OCI-LY1 (cell line): ENCODE results near the gene RALB.

Experiments used
- H2AFZ ChIP-seq: fragments of 200-600 bp; sonication (generic), shearing (Covaris generic); 2 replicates; pipeline ENCODE4 v1.6.0; 2014; ENCODE audit warnings: antibody characterized with exemption, mild to moderate bottlenecking, low read length
- H3F3A ChIP-seq: fragments of 200-600 bp; sonication (generic), shearing (Covaris generic); 2 replicates; pipeline ENCODE4 v1.6.0; 2014; ENCODE audit warnings: mild to moderate bottlenecking, antibody characterized with exemption, low read length, moderate library complexity; ENCODE audit not compliant: insufficient read depth
- H3K27ac ChIP-seq: fragments of 200-600 bp; sonication (generic); 2 replicates; pipeline ENCODE4 v1.5.1; 2014; ENCODE audit warnings: low read length, mixed run types, mild to moderate bottlenecking, low read depth; ENCODE audit not compliant: poor library complexity, severe bottlenecking
- H3K27me3 ChIP-seq: fragments of 200-600 bp; sonication (generic); 2 replicates; pipeline ENCODE4 v1.6.0; 2014; ENCODE audit warnings: antibody characterized with exemption, mild to moderate bottlenecking, low read length, moderate library complexity; ENCODE audit not compliant: insufficient read depth
- H3K36me3 ChIP-seq: fragments of 200-600 bp; sonication (generic); 2 replicates; pipeline ENCODE4 v1.6.1; 2014; ENCODE audit warnings: mild to moderate bottlenecking, antibody characterized with exemption, low read length, moderate library complexity, mixed read lengths; ENCODE audit not compliant: insufficient read depth
- H3K4me1 ChIP-seq: fragments of 200-600 bp; sonication (generic); 2 replicates; pipeline ENCODE4 v1.5.1; 2014; ENCODE audit warnings: mild to moderate bottlenecking, low read length, moderate library complexity; ENCODE audit not compliant: insufficient read depth, severe bottlenecking
- H3K4me2 ChIP-seq: fragments of 200-600 bp; sonication (generic), shearing (Covaris generic); 2 replicates; pipeline ENCODE4 v1.6.1; 2014; ENCODE audit warnings: low read length
- H3K4me3 ChIP-seq: fragments of 200-600 bp; sonication (generic); 2 replicates; pipeline ENCODE4 v1.5.1; 2014; ENCODE audit warnings: low read length, low read depth, mild to moderate bottlenecking, mixed read lengths; ENCODE audit not compliant: poor library complexity, severe bottlenecking
- H3K79me2 ChIP-seq: fragments of 200-600 bp; shearing (Covaris generic); 2 replicates; pipeline ENCODE4 v1.6.1; 2016; ENCODE audit warnings: mixed run types, low read length, mixed read lengths; ENCODE audit not compliant: insufficient read depth
- H3K9ac ChIP-seq: fragments of 200-600 bp; sonication (generic), shearing (Covaris generic); 2 replicates; pipeline ENCODE4 v1.6.1; 2014; ENCODE audit warnings: mild to moderate bottlenecking, low read length, mixed read lengths
- H3K9me2 ChIP-seq: fragments of 200-600 bp; sonication (generic), shearing (Covaris generic); 2 replicates; pipeline ENCODE4 v1.6.1; 2014; ENCODE audit warnings: low read depth, mild to moderate bottlenecking, low read length, mixed read lengths
- H3K9me3 ChIP-seq: fragments of 200-600 bp; shearing (Covaris generic); 2 replicates; pipeline ENCODE4 v1.6.1; 2014; ENCODE audit warnings: low read length, mixed read lengths
- H4K20me1 ChIP-seq: fragments of 200-600 bp; sonication (generic), shearing (Covaris generic); 2 replicates; pipeline ENCODE4 v1.6.0; 2016; ENCODE audit warnings: mild to moderate bottlenecking, low read length; ENCODE audit not compliant: insufficient read depth
- CTCF ChIP-seq: fragments of 200-600 bp; sonication (generic), shearing (Covaris generic); IDR thresholded peaks from 2 replicates; pipeline ENCODE4 v1.5.1; 2017; ENCODE audit warnings: mild to moderate bottlenecking, antibody characterized with exemption, low read length, moderate library complexity, mixed read lengths
- EZH2 ChIP-seq: fragments of 200-600 bp; sonication (generic), shearing (Covaris generic); IDR thresholded peaks from 2 replicates; pipeline ENCODE4 v1.8.0; 2017; ENCODE audit warnings: borderline replicate concordance, mixed run types, mild to moderate bottlenecking, antibody characterized with exemption, low read length, moderate library complexity, mixed read lengths

The RALB gene

DNA sequence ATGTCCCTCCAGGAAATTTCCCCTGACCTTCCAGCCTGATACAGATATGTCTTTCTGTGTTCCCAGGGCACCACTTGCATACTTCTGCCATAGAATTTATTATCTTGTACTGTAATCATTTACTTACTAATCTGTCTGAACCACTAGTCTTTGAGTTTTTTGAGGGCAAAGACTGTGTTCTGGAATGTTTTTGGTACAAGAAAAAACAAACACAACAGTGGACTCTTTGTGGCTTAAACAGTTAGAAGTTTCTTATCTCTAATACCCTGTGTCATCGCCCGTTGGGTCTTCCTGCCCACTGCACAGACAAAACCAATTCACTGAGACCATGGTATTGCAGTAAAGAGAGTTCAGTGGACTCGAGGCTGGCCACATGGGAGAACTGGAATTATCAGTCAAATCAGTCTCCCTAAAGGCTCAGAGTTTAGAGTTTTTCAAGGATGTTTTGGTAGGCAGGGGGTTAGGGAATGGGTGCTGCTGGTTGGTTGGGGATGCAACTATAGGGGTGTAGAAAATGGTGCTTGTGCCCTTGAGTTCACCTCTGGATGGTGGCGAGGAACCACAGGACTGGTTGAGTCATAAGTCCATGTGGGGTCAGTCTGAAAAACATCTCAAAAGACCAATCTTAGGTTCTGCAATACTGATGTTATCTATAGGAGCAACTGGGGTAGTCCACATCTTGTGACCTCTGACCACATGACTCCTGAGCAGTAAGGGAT, 20.3 kb downstream of the RALB start:
- TF ChIP-seq CTCF (no peak), EZH2 (no peak)
- H3K79me2 ChIP-seq, result no peaks in the 10 kb centered on the region
- H3K27me3 ChIP-seq, result no peaks in the 10 kb centered on the region
- H3K27ac ChIP-seq, result no peak overlapping the region
- H3K9me3 ChIP-seq, result no peaks in the 10 kb centered on the region
- no peak overlapping the region for H2AFZ ChIP-seq
- no peaks in the 10 kb centered on the region for H3K9me2 ChIP-seq
- H3K4me1 ChIP-seq, result no peaks in the 10 kb centered on the region
- no peak overlapping the region for H3K9ac ChIP-seq
- no peak overlapping the region for H3K4me2 ChIP-seq
- H3K36me3 ChIP-seq, result no peaks in the 10 kb centered on the region; the same call in 1 of the 2 replicates
- no peaks in the 10 kb centered on the region for H3F3A ChIP-seq
- no peaks in the 10 kb centered on the region for H4K20me1 ChIP-seq
- H3K4me3 ChIP-seq, result no peak overlapping the region

DNA sequence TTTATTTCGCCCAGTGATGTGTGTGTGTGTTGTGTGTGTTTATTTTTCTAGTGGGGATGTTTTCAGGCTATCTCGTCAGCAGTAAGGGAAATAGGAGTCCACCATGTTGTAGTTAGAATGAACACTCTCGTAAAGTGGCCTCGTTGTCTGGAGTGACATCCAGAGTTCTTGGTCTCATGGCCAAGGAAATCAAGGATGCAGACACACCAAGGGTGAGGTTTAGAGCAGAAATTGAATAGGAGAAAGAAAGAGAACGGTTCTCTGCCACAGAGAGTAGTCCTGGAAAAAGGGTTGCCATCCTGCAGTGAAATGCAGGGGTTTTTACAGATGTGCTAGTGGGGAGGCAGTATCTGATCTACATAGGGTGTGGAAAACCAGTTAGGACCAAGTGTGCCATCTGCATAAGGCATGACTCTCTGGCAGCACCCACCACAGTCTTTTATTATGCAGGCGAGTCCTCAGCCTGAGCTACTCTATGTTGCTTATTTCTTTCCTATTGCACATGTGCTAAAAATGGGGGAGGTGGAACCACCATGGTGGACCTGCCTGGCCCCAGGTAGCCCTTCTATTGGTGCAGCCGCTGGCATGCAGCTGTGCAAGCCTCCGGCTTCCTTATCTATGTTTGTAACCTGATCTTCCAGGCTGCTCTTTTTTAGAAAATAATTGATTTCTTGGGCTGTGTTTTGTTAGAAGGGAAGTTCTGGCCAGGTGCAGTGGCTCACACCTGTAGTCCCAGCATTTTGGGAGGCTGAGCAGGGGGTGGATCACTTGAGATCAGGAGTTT, 23.2 kb downstream of the RALB start:
- Histone ChIP-seq H3K9me2 (no peaks in the 10 kb centered on the region), H3K36me3 (no peaks in the 10 kb centered on the region), H3K27me3 (no peaks in the 10 kb centered on the region), H3F3A (no peaks in the 10 kb centered on the region), H3K4me3 (no peak overlapping the region), H3K4me2 (no peak overlapping the region), H3K9me3 (no peaks in the 10 kb centered on the region), H3K79me2 (no peaks in the 10 kb centered on the region), H4K20me1 (no peaks in the 10 kb centered on the region), H3K4me1 (no peaks in the 10 kb centered on the region), H3K27ac (no peak overlapping the region), H2AFZ (no peak overlapping the region), H3K9ac (no peak overlapping the region)
- TF ChIP-seq CTCF (no peak), EZH2 (no peak)

- Histone ChIP-seq H3K79me2 (no peaks in the 10 kb centered on the region), H3K9me2 (no peaks in the 10 kb centered on the region), H3K4me3 (no peak overlapping the region), H3K4me2 (no peak overlapping the region), H2AFZ (no peak overlapping the region), H3K36me3 (no peaks in the 10 kb centered on the region), H3K4me1 (no peaks in the 10 kb centered on the region), H3K27me3 (no peaks in the 10 kb centered on the region), H3K9me3 (no peaks in the 10 kb centered on the region), H3F3A (no peaks in the 10 kb centered on the region), H3K27ac (no peak overlapping the region), H3K9ac (no peak overlapping the region), H4K20me1 (no peaks in the 10 kb centered on the region)
- TF ChIP-seq EZH2 (no peak), CTCF (no peak)
Measured at GRCh38 chr2:120277505-120278205, 25.0 kb downstream of the RALB start.
